Measurements from ENCODE around the gene CDT1. TPM values are rescaled to one million over a fixed set of nuclear protein-coding genes. Genes with fewer than 3 reads are reported as not detected.

The CDT1 gene
- total RNA-seq, 1 experiment from 2014 or later = 74.1 TPM

GRCh38 chr16:88754109-88754911, 49.3 kb upstream of the CDT1 start:
- H3K79me2 ChIP-seq (ENCODE audit: insufficient read depth, low read length) = no peaks in the 10 kb centered on the region
- H3K4me2 ChIP-seq (ENCODE audit: insufficient read depth, insufficient read length, low read length) = no peak overlapping the region
- no peak overlapping the region for H3K23ac ChIP-seq (ENCODE audit: insufficient read length, low read depth, low read length)
- no peak overlapping the region; the same call in 1 of the 2 replicates for H3K14ac ChIP-seq (ENCODE audit: insufficient read depth, low read length)
- no peak overlapping the region for H2AK5ac ChIP-seq (ENCODE audit: insufficient read length, low read length)
- H3K79me1 ChIP-seq (ENCODE audit: insufficient read depth, low read depth, low read length, poor library complexity, severe bottlenecking) = no peaks in the 10 kb centered on the region
- no peaks in the 10 kb centered on the region for H3K9me3 ChIP-seq (ENCODE audit: control insufficient read depth, low read depth, low read length)
- no peak overlapping the region for H3K56ac ChIP-seq (ENCODE audit: insufficient read length, low read depth, low read length)
- Mint-ChIP-seq H3K4me1 (peaks cover 23 to 43% of the 10 kb centered on the region in 2 experiments), H3K27ac (no peak overlapping the region), H3K9me3 (no peaks in the 10 kb centered on the region; a peak in 1 of 5 replicates), H3K27me3 (ENCODE audit: low read depth) (no peaks in the 10 kb centered on the region), H3K4me3 (no peak overlapping the region), H3K36me3 (ENCODE audit: insufficient read depth in 1 of 3, low read depth in 3 of 3) (no peaks in the 10 kb centered on the region)
- WGBS (ENCODE audit: extremely low coverage, insufficient read length, low lambda C conversion rate) = no CpG with 5 or more reads among the region's 28 CpGs
- no peak overlapping the region for H3T11ph ChIP-seq (ENCODE audit: low read length)
- H2BK120ac ChIP-seq (ENCODE audit: low read depth, low read length, poor library complexity, severe bottlenecking) = no peak overlapping the region
- H4K8ac ChIP-seq (replicated peaks; ENCODE audit: insufficient read length, low read depth, low read length) = no peak overlapping the region
- no peak overlapping the region for H2BK20ac ChIP-seq (ENCODE audit: low read depth, low read length, poor library complexity, severe bottlenecking)
- no peak overlapping the region for H3K9ac ChIP-seq (ENCODE audit: extremely low read depth, insufficient read length, low read length)
- H3K4ac ChIP-seq (ENCODE audit: low read depth, low read length) = no peak overlapping the region
- no peak overlapping the region for H2BK5ac ChIP-seq (ENCODE audit: insufficient read length, low read length)
- H2BK15ac ChIP-seq (ENCODE audit: low read depth, low read length) = no peak overlapping the region
- no peak overlapping the region for H3K27ac ChIP-seq (ENCODE audit: insufficient read length, low read depth, low read length)
- no peaks in the 10 kb centered on the region for H3K23me2 ChIP-seq (ENCODE audit: insufficient read length, low read depth, low read length, poor library complexity, severe bottlenecking)
- no peaks in the 10 kb centered on the region for H3K4me1 ChIP-seq (ENCODE audit: insufficient read depth, low read length)
- no peak for TF ChIP-seq CTCF (conservative IDR thresholded peaks at IDR 0.05)
- H4K5ac ChIP-seq (ENCODE audit: insufficient read length, low read depth, low read length) = no peak overlapping the region
- no peak overlapping the region for H2AFZ ChIP-seq (ENCODE audit: low read length)
- no peak overlapping the region for H2BK12ac ChIP-seq (ENCODE audit: insufficient read length, low read depth, low read length)
- H3K27me3 ChIP-seq (ENCODE audit: insufficient read depth, low read length) = no peaks in the 10 kb centered on the region
- DNase-seq = no peak
- H3K18ac ChIP-seq (ENCODE audit: insufficient read length, low read depth, low read length) = no peak overlapping the region
- no peaks in the 10 kb centered on the region for H4K20me1 ChIP-seq (ENCODE audit: control insufficient read depth, insufficient read depth, insufficient read length)
- no peak overlapping the region for H4K91ac ChIP-seq (ENCODE audit: insufficient read length, low read depth, low read length)

Data from H9 (cell line).